ENCODE data around the gene ARHGAP1.

ARHGAP1 gene

DNA sequence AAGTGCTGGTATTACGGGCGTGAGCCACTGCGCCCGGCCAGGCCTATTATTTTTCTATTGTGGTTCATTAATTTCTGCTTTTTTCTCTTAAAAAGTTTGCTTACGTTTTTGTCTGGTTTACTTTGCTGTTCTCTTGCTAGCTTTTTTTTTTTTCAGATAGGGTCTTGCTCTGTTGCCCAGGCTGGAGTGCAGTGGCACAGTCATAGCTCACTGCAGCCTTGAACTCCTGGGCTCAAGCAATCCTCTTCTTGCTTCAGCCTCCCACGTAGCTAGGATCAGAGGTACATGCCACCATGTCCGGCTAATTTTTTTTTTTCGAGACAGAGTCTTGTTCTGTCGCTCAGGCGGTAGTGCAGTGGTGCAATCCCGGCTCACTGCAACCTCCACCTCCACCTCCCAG lies 37.3 kb upstream of the ARHGAP1 start:
- Histone ChIP-seq H3K36me3 (ENCODE audit: insufficient read depth, low read length) (peaks cover 18% of the 10 kb centered on the region; the same call in 1 of the 2 replicates), H3K9me3 (ENCODE audit: low read depth, low read length) (no peaks in the 10 kb centered on the region)
- TF ChIP-seq EZH2 (IDR thresholded peaks at IDR 0.05), result no peak
- TF ChIP-seq POLR2AphosphoS5 (IDR thresholded peaks at IDR 0.05; ENCODE audit: borderline replicate concordance, low read depth, low read length), result no peak
- TF ChIP-seq FOXP2 (optimal IDR thresholded peaks at IDR 0.05; ENCODE audit: control extremely low read depth, extremely low read length, insufficient read depth), result no peak

DNA sequence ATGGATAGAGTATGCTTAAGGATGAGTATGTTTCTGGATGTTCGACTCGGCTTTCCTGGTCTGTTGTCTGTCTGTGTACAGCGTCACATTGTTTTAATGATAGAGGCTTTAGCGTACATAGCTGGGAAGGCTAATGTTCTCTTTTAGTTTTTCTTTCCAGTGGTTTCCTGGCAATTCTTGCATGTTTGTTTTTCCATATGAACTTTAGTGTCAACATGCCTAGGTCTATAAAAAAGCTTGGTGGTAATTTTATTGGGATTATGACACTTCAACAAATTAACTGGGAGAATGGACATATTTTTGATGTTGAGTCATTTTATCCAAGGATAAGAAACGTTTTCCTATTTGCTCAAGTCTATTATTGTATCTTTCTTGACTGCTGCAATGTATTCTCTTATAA lies 36.2 kb upstream of the ARHGAP1 start:
- H3K27ac ChIP-seq, result no peak overlapping the region
- H3K4me3 ChIP-seq, result no peak overlapping the region
- no peaks in the 10 kb centered on the region for H3K9me3 ChIP-seq (ENCODE audit: low read depth, low read length)
- DNase-seq (ENCODE audit: low read depth, low spot score), result no peak
- H3K36me3 ChIP-seq (ENCODE audit: insufficient read depth, low read length), result peaks cover 7% of the 10 kb centered on the region; the same call in 1 of the 2 replicates
- H3K9ac ChIP-seq (ENCODE audit: insufficient read length), result no peak overlapping the region
- TF ChIP-seq FOXP2 (optimal IDR thresholded peaks at IDR 0.05; ENCODE audit: control extremely low read depth, extremely low read length, insufficient read depth), result no peak
- TF ChIP-seq POLR2AphosphoS5 (IDR thresholded peaks at IDR 0.05; ENCODE audit: borderline replicate concordance, low read depth, low read length), result no peak
- no peak for TF ChIP-seq EZH2 (IDR thresholded peaks at IDR 0.05)

More for the DNA sequence above, 37.3 kb upstream of the ARHGAP1 start:
- Histone ChIP-seq H3K4me3 (no peak overlapping the region), H3K27ac (no peak overlapping the region), H3K9ac (ENCODE audit: insufficient read length) (no peak overlapping the region)
- no peak for DNase-seq (ENCODE audit: low read depth, low spot score)

DNA sequence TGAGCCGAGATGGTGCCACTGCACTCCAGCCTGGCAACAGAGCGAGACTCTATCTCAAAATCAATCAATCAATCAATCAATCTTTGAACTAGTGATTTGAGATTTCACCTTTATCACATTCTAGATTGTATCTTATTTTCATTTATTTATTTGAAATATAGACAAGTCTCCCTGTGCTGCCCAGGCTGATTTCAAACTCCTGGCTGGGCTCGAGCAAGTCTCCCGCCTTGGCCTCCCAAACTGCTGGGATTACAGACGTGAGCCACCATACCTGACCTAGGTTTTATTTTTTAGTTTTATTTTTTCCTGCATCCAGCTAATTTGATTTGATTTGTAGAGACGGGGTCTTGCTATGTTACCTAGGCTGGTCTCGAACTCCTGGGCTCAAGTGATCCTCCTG lies 35.7 kb upstream of the ARHGAP1 start:
- no peak for TF ChIP-seq FOXP2 (optimal IDR thresholded peaks at IDR 0.05; ENCODE audit: control extremely low read depth, extremely low read length, insufficient read depth)
- TF ChIP-seq POLR2AphosphoS5 (IDR thresholded peaks at IDR 0.05; ENCODE audit: borderline replicate concordance, low read depth, low read length), result no peak
- no peak for TF ChIP-seq EZH2 (IDR thresholded peaks at IDR 0.05)
- H3K9ac ChIP-seq (ENCODE audit: insufficient read length), result no peak overlapping the region
- no peak for DNase-seq (ENCODE audit: low read depth, low spot score)
- H3K36me3 ChIP-seq (ENCODE audit: insufficient read depth, low read length), result peaks cover 2% of the 10 kb centered on the region; the same call in 1 of the 2 replicates
- no peak overlapping the region for H3K27ac ChIP-seq
- H3K4me3 ChIP-seq, result no peak overlapping the region
- no peaks in the 10 kb centered on the region for H3K9me3 ChIP-seq (ENCODE audit: low read depth, low read length)

DNA sequence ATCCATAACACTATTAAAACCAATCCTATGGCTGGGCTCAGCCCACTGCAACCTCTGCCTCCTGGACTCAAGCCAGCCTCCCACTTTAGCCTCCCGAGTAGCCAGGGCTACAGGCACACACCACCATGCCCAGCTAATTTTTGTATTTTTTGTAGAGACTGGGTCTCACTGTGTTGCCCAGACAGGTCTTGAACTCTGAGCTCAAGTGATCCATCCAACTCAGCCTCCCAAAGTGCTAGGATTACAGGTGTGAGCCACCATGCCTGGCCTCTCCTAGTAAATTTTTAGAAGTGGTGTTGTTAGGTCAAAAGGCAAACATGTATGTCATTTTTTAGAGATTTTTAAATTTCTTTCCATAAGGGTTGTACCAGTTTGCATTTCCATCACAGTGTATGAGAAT lies 32.8 kb upstream of the ARHGAP1 start:
- TF ChIP-seq EZH2 (IDR thresholded peaks at IDR 0.05) (no peak), POLR2AphosphoS5 (IDR thresholded peaks at IDR 0.05; ENCODE audit: borderline replicate concordance, low read depth, low read length) (no peak), FOXP2 (optimal IDR thresholded peaks at IDR 0.05; ENCODE audit: control extremely low read depth, extremely low read length, insufficient read depth) (no peak)
- Histone ChIP-seq H3K36me3 (ENCODE audit: insufficient read depth, low read length) (no peaks in the 10 kb centered on the region), H3K9me3 (ENCODE audit: low read depth, low read length) (no peaks in the 10 kb centered on the region), H3K4me3 (no peak overlapping the region), H3K9ac (ENCODE audit: insufficient read length) (no peak overlapping the region), H3K27ac (no peak overlapping the region)
- no peak for DNase-seq (ENCODE audit: low read depth, low spot score)

DNA sequence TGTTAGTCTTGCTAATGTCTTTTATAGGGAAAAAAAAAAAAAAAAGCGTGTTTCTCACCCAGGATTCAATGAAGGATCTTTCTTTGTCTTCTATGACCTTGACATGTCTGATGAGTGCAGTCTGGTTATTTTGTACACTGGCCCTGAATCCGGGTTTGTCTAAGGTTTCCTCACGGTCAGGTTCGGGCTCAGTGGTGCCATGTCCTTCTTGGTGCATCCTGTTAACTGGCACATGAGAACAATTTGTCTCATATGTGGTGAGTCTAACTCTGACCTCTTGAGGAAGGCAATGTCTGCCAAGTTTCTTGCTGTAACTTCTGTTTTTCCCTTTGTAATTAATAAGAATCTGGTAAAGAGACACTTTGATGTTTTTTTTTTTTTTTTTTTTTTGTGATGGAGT lies 31.1 kb upstream of the ARHGAP1 start:
- TF ChIP-seq EZH2 (IDR thresholded peaks at IDR 0.05) (no peak), POLR2AphosphoS5 (IDR thresholded peaks at IDR 0.05; ENCODE audit: borderline replicate concordance, low read depth, low read length) (no peak), FOXP2 (optimal IDR thresholded peaks at IDR 0.05; ENCODE audit: control extremely low read depth, extremely low read length, insufficient read depth) (no peak)

DNA sequence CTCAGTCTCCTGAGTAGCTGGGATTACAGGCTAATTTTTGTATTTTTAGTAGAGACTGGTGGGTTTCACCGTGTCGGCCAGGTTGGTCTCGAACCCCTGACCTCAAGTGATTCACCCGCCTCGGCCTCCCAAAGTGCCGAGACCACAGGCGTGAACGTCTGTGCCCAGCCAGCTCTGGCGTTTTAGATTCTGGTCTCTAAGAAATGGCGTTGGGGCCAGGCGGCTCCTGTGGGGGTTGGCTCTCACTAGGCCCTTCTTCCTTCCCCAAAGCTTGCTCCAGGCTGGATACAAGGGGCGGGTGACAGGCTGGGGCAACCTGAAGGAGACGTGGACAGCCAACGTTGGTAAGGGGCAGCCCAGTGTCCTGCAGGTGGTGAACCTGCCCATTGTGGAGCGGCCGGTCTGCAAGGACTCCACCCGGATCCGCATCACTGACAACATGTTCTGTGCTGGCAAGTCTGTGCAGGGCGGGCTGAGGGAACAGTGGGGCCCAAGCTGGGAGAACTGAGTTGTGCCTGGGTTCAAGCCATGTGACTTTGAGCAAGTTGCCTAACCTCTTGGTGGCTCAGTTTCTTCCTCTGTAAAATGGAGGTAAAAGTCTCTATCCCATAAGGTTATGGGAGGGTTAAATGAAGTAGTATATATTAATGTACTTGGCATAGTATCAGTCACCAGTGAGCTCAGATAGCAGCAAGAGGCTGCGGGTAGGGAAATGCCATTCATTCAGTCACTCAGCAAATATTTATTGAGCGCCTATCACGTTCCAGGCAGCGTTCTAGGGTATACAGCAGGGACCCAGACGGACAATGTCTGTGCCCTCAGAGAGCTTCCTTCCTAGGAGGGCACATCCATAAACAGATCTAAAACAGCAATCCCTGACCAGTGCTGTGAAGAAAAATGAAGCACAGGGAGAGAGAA lies 28.9 kb upstream of the ARHGAP1 start:
- TF ChIP-seq POLR2AphosphoS5 (IDR thresholded peaks at IDR 0.05; ENCODE audit: borderline replicate concordance, low read depth, low read length) (no peak), EZH2 (IDR thresholded peaks at IDR 0.05) (no peak), FOXP2 (optimal IDR thresholded peaks at IDR 0.05; ENCODE audit: control extremely low read depth, extremely low read length, insufficient read depth) (no peak)
- H3K9ac ChIP-seq (ENCODE audit: insufficient read length), result no peak overlapping the region
- no peaks in the 10 kb centered on the region for H3K36me3 ChIP-seq (ENCODE audit: insufficient read depth, low read length)
- H3K9me3 ChIP-seq (ENCODE audit: low read depth, low read length), result no peaks in the 10 kb centered on the region
- H3K27ac ChIP-seq, result no peak overlapping the region
- no peak overlapping the region for H3K4me3 ChIP-seq
- no peak for DNase-seq (ENCODE audit: low read depth, low spot score)

More for the DNA sequence above, 31.1 kb upstream of the ARHGAP1 start:
- H3K27ac ChIP-seq, result no peak overlapping the region
- H3K9ac ChIP-seq (ENCODE audit: insufficient read length), result no peak overlapping the region
- H3K36me3 ChIP-seq (ENCODE audit: insufficient read depth, low read length), result no peaks in the 10 kb centered on the region
- H3K9me3 ChIP-seq (ENCODE audit: low read depth, low read length), result no peaks in the 10 kb centered on the region
- H3K4me3 ChIP-seq, result no peak overlapping the region
- no peak for DNase-seq (ENCODE audit: low read depth, low spot score)

DNA sequence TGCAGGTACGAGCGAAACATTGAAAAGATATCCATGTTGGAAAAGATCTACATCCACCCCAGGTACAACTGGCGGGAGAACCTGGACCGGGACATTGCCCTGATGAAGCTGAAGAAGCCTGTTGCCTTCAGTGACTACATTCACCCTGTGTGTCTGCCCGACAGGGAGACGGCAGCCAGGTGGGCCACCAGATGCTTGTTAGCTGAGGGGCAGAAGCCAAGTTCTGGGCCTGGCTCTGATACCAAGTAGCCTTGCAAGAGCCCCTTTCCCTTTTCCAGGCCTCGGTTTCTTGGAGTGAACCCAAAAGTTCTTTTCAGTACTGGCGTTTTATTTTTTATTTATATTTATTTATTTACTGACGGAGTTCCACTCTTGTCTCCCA lies 28.2 kb upstream of the ARHGAP1 start:
- DNase-seq (ENCODE audit: low read depth, low spot score), result no peak
- H3K36me3 ChIP-seq (ENCODE audit: insufficient read depth, low read length), result no peaks in the 10 kb centered on the region
- no peak overlapping the region for H3K9ac ChIP-seq (ENCODE audit: insufficient read length)
- H3K9me3 ChIP-seq (ENCODE audit: low read depth, low read length), result no peaks in the 10 kb centered on the region
- TF ChIP-seq FOXP2 (optimal IDR thresholded peaks at IDR 0.05; ENCODE audit: control extremely low read depth, extremely low read length, insufficient read depth), result no peak
- TF ChIP-seq POLR2AphosphoS5 (IDR thresholded peaks at IDR 0.05; ENCODE audit: borderline replicate concordance, low read depth, low read length), result no peak
- no peak for TF ChIP-seq EZH2 (IDR thresholded peaks at IDR 0.05)
- H3K27ac ChIP-seq, result no peak overlapping the region
- no peak overlapping the region for H3K4me3 ChIP-seq

DNA sequence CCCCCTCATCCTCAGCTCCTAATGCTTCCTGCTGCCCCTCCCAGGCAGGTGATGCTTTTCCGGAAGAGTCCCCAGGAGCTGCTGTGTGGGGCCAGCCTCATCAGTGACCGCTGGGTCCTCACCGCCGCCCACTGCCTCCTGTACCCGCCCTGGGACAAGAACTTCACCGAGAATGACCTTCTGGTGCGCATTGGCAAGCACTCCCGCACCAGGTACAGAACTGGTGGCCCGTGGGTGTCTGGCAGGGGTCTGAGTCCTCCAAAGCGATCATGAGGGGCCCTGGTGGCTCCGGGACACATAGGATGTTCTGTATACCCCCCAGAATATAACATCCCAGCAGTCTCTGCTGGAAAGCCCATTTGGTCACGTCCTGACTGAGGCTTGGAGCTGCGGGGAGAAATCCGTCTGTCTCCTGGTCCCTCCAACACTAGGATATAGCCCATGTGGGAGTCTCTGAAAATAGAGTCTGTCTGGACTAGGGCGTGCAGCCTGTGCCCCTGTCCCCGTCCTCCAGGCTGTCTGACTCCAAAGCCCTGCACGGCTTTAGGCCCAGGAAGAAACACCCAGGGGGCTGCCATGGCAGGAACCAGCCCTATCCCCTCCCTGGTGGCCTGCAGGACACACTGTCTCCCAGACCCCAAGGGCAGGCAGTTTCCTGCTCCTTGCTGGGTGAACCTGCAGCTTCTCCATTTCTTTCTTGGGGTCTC lies 27.7 kb upstream of the ARHGAP1 start:
- no peaks in the 10 kb centered on the region for H3K36me3 ChIP-seq (ENCODE audit: insufficient read depth, low read length)
- no peak overlapping the region for H3K4me3 ChIP-seq
- H3K9me3 ChIP-seq (ENCODE audit: low read depth, low read length), result no peaks in the 10 kb centered on the region
- TF ChIP-seq FOXP2 (optimal IDR thresholded peaks at IDR 0.05; ENCODE audit: control extremely low read depth, extremely low read length, insufficient read depth), result no peak
- no peak for TF ChIP-seq EZH2 (IDR thresholded peaks at IDR 0.05)
- no peak for TF ChIP-seq POLR2AphosphoS5 (IDR thresholded peaks at IDR 0.05; ENCODE audit: borderline replicate concordance, low read depth, low read length)
- no peak overlapping the region for H3K9ac ChIP-seq (ENCODE audit: insufficient read length)
- no peak for DNase-seq (ENCODE audit: low read depth, low spot score)
- no peak overlapping the region for H3K27ac ChIP-seq

All from SK-N-MC (cell line).